Naive thymus-derived CD4-positive, alpha-beta T cell (primary cell): ENCODE measurements around the gene USP51. TPM values are rescaled to one million over a fixed set of nuclear protein-coding genes. Genes with fewer than 3 reads are reported as not detected.
"Not testable (repeated sequence)": the region's sequence is repeated elsewhere in the genome, so short reads cannot be mapped to it uniquely, and the experiment has no call there.

Experiments
- ATAC-seq: fragments of 150-1000 bp; cut with Tn5 transposase; 2 replicates; pipeline ENCODE4 v1.10.0; 2021; ENCODE audit warnings: mild to moderate bottlenecking, moderate library complexity
- CTCF ChIA-PET: fragments of 350-600 bp; sonication (Branson Sonifier 250); formaldehyde crosslinking; loops from one replicate; lab custom pipeline; 2021; ENCODE audit warnings: antibody characterized with exemption; lab: Charles Lee
- POLR2A ChIA-PET: fragments of 350-600 bp; sonication (Branson Sonifier 250); formaldehyde crosslinking; loops from one replicate; lab custom pipeline; 2021; ENCODE audit warnings: antibody characterized with exemption, inconsistent platforms; lab: Charles Lee
- DNase-seq, 9 donors: peaks; one replicate each; pipeline versions ENCODE4 v3.0.0 to v3.0.0-alpha.2; 2020 to 2022; ENCODE audit warnings: mixed read lengths in 1 of 9
- H3K27ac ChIP-seq: one replicate; pipeline ENCODE4 v1.7.0; 2013; ENCODE audit warnings: mild to moderate bottlenecking, low read depth, low read length, moderate library complexity
- H3K27me3 ChIP-seq, 2 donors: one replicate each; pipeline ENCODE4 v1.7.0; 2013; ENCODE audit warnings: low read length in 2 of 2, mild to moderate bottlenecking in 2 of 2, moderate library complexity in 2 of 2; ENCODE audit not compliant: control insufficient read depth in 2 of 2, insufficient read depth in 2 of 2
- H3K36me3 ChIP-seq, 3 experiments: 1 replicate in 2 of 3; 2 replicates in 1 of 3; pipeline ENCODE4 v1.7.0; 2013; ENCODE audit warnings: low read length in 3 of 3, mild to moderate bottlenecking in 3 of 3, moderate library complexity in 1 of 3; ENCODE audit not compliant: insufficient read depth in 3 of 3, control insufficient read depth in 2 of 3
- H3K4me1 ChIP-seq, 2 donors: one replicate each; pipeline ENCODE4 v1.7.0; 2013; ENCODE audit warnings: low read length in 2 of 2, mild to moderate bottlenecking in 2 of 2, moderate library complexity in 1 of 2; ENCODE audit not compliant: control insufficient read depth in 2 of 2, insufficient read depth in 2 of 2
- H3K4me3 ChIP-seq: 2 replicates; pipeline ENCODE4 v1.7.0; 2013; ENCODE audit warnings: mild to moderate bottlenecking, low read length
- H3K9me3 ChIP-seq, 3 experiments: 1 replicate in 2 of 3; 2 replicates in 1 of 3; pipeline ENCODE4 v1.7.0; 2013; ENCODE audit warnings: low read length in 3 of 3; ENCODE audit not compliant: control insufficient read depth in 2 of 3
- H3K27ac Mint-ChIP-seq, 9 donors: one replicate each; pipeline ENCODE4 v1.8.0; 2020 to 2022; ENCODE audit warnings: mixed read lengths in 9 of 9, mild to moderate bottlenecking in 8 of 9, moderate library complexity in 5 of 9, inconsistent platforms in 2 of 9
- H3K27me3 Mint-ChIP-seq, 5 donors: one replicate each; pipeline ENCODE4 v1.8.0; 2021 to 2022; ENCODE audit warnings: mixed read lengths in 5 of 5, mild to moderate bottlenecking in 1 of 5
- H3K36me3 Mint-ChIP-seq, 5 donors: one replicate each; pipeline ENCODE4 v1.8.0; 2020 to 2022; ENCODE audit warnings: mixed read lengths in 5 of 5, mild to moderate bottlenecking in 3 of 5, inconsistent platforms in 1 of 5
- H3K4me1 Mint-ChIP-seq, 7 donors: one replicate each; pipeline ENCODE4 v1.8.0; 2020 to 2022; ENCODE audit warnings: mixed read lengths in 7 of 7, mild to moderate bottlenecking in 3 of 7, inconsistent platforms in 1 of 7
- H3K4me3 Mint-ChIP-seq, 10 donors: one replicate each; pipeline ENCODE4 v1.8.0; 2020 to 2022; ENCODE audit warnings: mild to moderate bottlenecking in 10 of 10, mixed read lengths in 10 of 10, moderate library complexity in 6 of 10, inconsistent platforms in 2 of 10
- H3K9me3 Mint-ChIP-seq, 11 donors: one replicate each; pipeline ENCODE4 v1.8.0; 2020 to 2022; ENCODE audit warnings: mixed read lengths in 11 of 11, mild to moderate bottlenecking in 4 of 11, inconsistent platforms in 1 of 11, moderate library complexity in 1 of 11
- intact Hi-C, 2 donors: fragments of 100-400 bp; cut with micrococcal nuclease; formaldehyde crosslinking; loops; one replicate each; pipeline ENCODE4 v1.15.1; 2023
- polyA plus RNA-seq, 2 donors: library from polyadenylated mRNA; unstranded; fragments of 300-500 nt; fragmentation: Illumina TruSeq; gene quantifications; one replicate each; pipeline ENCODE4 v1.2.3, GENCODE V29; 2021
- total RNA-seq, 6 experiments: library from RNA in 5 of 6; stranded (reverse) in 5 of 6; gene quantifications; 1 replicate in 5 of 6; 2 replicates in 1 of 6; pipeline ENCODE4 v1.2.3 and lab custom pipeline; 2021 to 2026

The USP51 gene
- total and polyA plus RNA-seq, 7 experiments from 2014 or later: 0.20 to 5.2 (median 1.6) TPM

- H3K27me3 ChIP-seq, H3K4me1 Mint-ChIP-seq, H3K36me3 Mint-ChIP-seq, DNase-seq, H3K27me3 Mint-ChIP-seq, H3K27ac ChIP-seq, H3K9me3 ChIP-seq, H3K9me3 Mint-ChIP-seq, H3K4me1 ChIP-seq, ATAC-seq, H3K4me3 ChIP-seq, CTCF ChIA-PET, H3K4me3 Mint-ChIP-seq, intact Hi-C loops, H3K36me3 ChIP-seq, H3K27ac Mint-ChIP-seq, POLR2A ChIA-PET: not testable (repeated sequence)
These were observed 23.5 kb upstream of the USP51 start for GRCh38 chrX:55513045-55513737.

- H3K4me1 Mint-ChIP-seq, H3K27ac Mint-ChIP-seq, H3K9me3 Mint-ChIP-seq, H3K36me3 Mint-ChIP-seq, DNase-seq, H3K4me3 Mint-ChIP-seq, CTCF ChIA-PET, H3K9me3 ChIP-seq, H3K4me3 ChIP-seq, H3K27me3 ChIP-seq, H3K27ac ChIP-seq, intact Hi-C loops, POLR2A ChIA-PET, H3K36me3 ChIP-seq, H3K27me3 Mint-ChIP-seq, H3K4me1 ChIP-seq: not testable (repeated sequence)
- ATAC-seq: peak; percentile 69
These were observed 18.9 kb upstream of the USP51 start for GRCh38 chrX:55508410-55509152.

GRCh38 chrX:55507699-55508098 lies 18.1 kb upstream of the USP51 start:
- H3K4me1 Mint-ChIP-seq, H3K4me3 Mint-ChIP-seq, H3K4me3 ChIP-seq, CTCF ChIA-PET, H3K4me1 ChIP-seq, H3K9me3 Mint-ChIP-seq, H3K27ac ChIP-seq, H3K36me3 ChIP-seq, intact Hi-C loops, POLR2A ChIA-PET, H3K27me3 Mint-ChIP-seq, ATAC-seq, H3K27ac Mint-ChIP-seq, DNase-seq, H3K36me3 Mint-ChIP-seq, H3K9me3 ChIP-seq, H3K27me3 ChIP-seq: not testable (repeated sequence)

GRCh38 chrX:55507010-55507409 lies 17.4 kb upstream of the USP51 start:
- H3K4me3 ChIP-seq, DNase-seq, H3K4me3 Mint-ChIP-seq, H3K27me3 ChIP-seq, H3K36me3 Mint-ChIP-seq, H3K9me3 ChIP-seq, POLR2A ChIA-PET, H3K36me3 ChIP-seq, intact Hi-C loops, H3K4me1 Mint-ChIP-seq, H3K27me3 Mint-ChIP-seq, H3K4me1 ChIP-seq, CTCF ChIA-PET, H3K27ac Mint-ChIP-seq, ATAC-seq, H3K27ac ChIP-seq, H3K9me3 Mint-ChIP-seq: not testable (repeated sequence)

GRCh38 chrX:55490974-55491373 lies 1.3 kb upstream of the USP51 start:
- intact Hi-C loops: no loop called here
- no peak for DNase-seq
- no peak overlapping the region for H3K27ac ChIP-seq
- H3K36me3 ChIP-seq: no peaks in the 10 kb centered on the region
- H3K4me1 Mint-ChIP-seq: peaks cover 0 to 16% (median 10%) of the 10 kb centered on the region in 7 donors
- no peaks in the 10 kb centered on the region for H3K9me3 ChIP-seq
- H3K27me3 Mint-ChIP-seq: no peaks in the 10 kb centered on the region
- no peak overlapping the region for H3K4me3 ChIP-seq
- ATAC-seq: no peak
- no peak overlapping the region for H3K27ac Mint-ChIP-seq
- no peaks in the 10 kb centered on the region for H3K27me3 ChIP-seq
- CTCF ChIA-PET: no interaction called here
- H3K9me3 Mint-ChIP-seq: peaks cover 0 to 2% (median 0%) of the 10 kb centered on the region in 11 donors
- POLR2A ChIA-PET: interaction anchor here (1.2 kb wide), 1 partner anchor 226 kb away, joined by 3 read pairs; the partner anchor contains the start of gene RRAGB
- no peaks in the 10 kb centered on the region for H3K4me1 ChIP-seq
- H3K4me3 Mint-ChIP-seq: peak overlapping the region in 2 of 10 donors; percentile 6 to 53
- no peaks in the 10 kb centered on the region for H3K36me3 Mint-ChIP-seq

- POLR2A ChIA-PET: interaction anchor here (1.2 to 3.0 kb wide), 2 partner anchors 38 to 227 kb away, joined by 3 to 35 read pairs; partner anchors contain the start of genes MAGEH1 and RRAGB
- Histone ChIP-seq H3K4me3 (peak overlapping the region; percentile 81), H3K27ac (peak overlapping the region; percentile 92), H3K27me3 (no peaks in the 10 kb centered on the region), H3K9me3 (no peaks in the 10 kb centered on the region), H3K4me1 (no peaks in the 10 kb centered on the region), H3K36me3 (no peaks in the 10 kb centered on the region)
- CTCF ChIA-PET: no interaction called here
- DNase-seq (no peak), ATAC-seq (no peak)
- Mint-ChIP-seq H3K36me3 (no peaks in the 10 kb centered on the region), H3K4me3 (peak overlapping the region; percentile 89 to 97 (median 96)), H3K4me1 (peaks cover 0 to 16% (median 10%) of the 10 kb centered on the region in 7 donors), H3K27me3 (no peaks in the 10 kb centered on the region), H3K27ac (peak overlapping the region in 8 of 9 donors; percentile 91 to 98 (median 96)), H3K9me3 (peaks cover 0 to 2% (median 0%) of the 10 kb centered on the region in 11 donors)
- intact Hi-C loops: no loop called here
These were observed 473 bp upstream of the USP51 start for GRCh38 chrX:55490121-55490520.
